Measurements from ENCODE around the gene MMP21.

- TF ChIP-seq CTCF (IDR thresholded peaks at IDR 0.05; ENCODE audit: poor library complexity) (no peak), EZH2phosphoT487 (IDR thresholded peaks at IDR 0.05; ENCODE audit: low read depth, severe bottlenecking, unreplicated experiment) (no peak)
Measured at GRCh38 chr10:125744909-125745308, 30.7 kb downstream of the MMP21 start.

Measured in hepatocyte (in vitro differentiated cells).